Aorta (tissue), 5 donors: ENCODE measurements around the gene IGSF3. TPM values are rescaled to one million over a fixed set of nuclear protein-coding genes. Genes with fewer than 3 reads are reported as not detected.
A peak's percentile ranks its signal among the peaks of the same experiment; 100 is the strongest.

Experiments used
- ATAC-seq: fragments of 200-7000 bp; cut with Tn5 transposase; one replicate; pipeline ENCODE4 v1.9.1; 2022; ENCODE audit warnings: moderate library complexity; ENCODE audit not compliant: low FRiP score
- DNase-seq, 2 donors: peaks; one replicate each; pipeline ENCODE4 v3.0.0-alpha.2; 2020
- H3K27ac ChIP-seq, 2 donors: one replicate each; pipeline ENCODE4 v1.5.1; 2013; ENCODE audit warnings: low read length in 2 of 2, mild to moderate bottlenecking in 2 of 2, moderate library complexity in 2 of 2, control low read depth in 1 of 2, inconsistent platforms in 1 of 2, low read depth in 1 of 2
- H3K27me3 ChIP-seq, 2 donors: one replicate each; pipeline ENCODE4 v1.6.1; 2013; ENCODE audit warnings: control low read depth in 1 of 2, low read length in 1 of 2, mild to moderate bottlenecking in 1 of 2, moderate library complexity in 1 of 2; ENCODE audit not compliant: insufficient read depth in 2 of 2, control insufficient read depth in 1 of 2
- H3K36me3 ChIP-seq, 2 donors: one replicate each; pipeline ENCODE4 v1.6.1; 2013; ENCODE audit warnings: control low read depth in 1 of 2, low read length in 1 of 2, mild to moderate bottlenecking in 1 of 2; ENCODE audit not compliant: insufficient read depth in 2 of 2, control insufficient read depth in 1 of 2
- H3K4me1 ChIP-seq, 2 donors: one replicate each; pipeline ENCODE4 v1.6.1; 2013; ENCODE audit warnings: low read length in 2 of 2, control low read depth in 1 of 2, mild to moderate bottlenecking in 1 of 2, moderate library complexity in 1 of 2; ENCODE audit not compliant: insufficient read depth in 2 of 2, control insufficient read depth in 1 of 2
- H3K4me3 ChIP-seq, 2 donors: one replicate each; pipeline ENCODE4 v1.5.1; 2013; ENCODE audit warnings: low read length in 2 of 2, control low read depth in 1 of 2, mild to moderate bottlenecking in 1 of 2
- H3K9me3 ChIP-seq: one replicate; pipeline ENCODE4 v1.6.1; 2013; ENCODE audit warnings: mild to moderate bottlenecking, low read length; ENCODE audit not compliant: control insufficient read depth
- WGBS, 2 donors: extraction: QIAGEN DNeasy Blood & Tissue Kit; methylation state at CpG; one replicate each; pipeline ENCODE4 v1.1.7; 2013; 5-methylcytosine and 5-hydroxymethylcytosine counted together
- intact Hi-C, 2 donors: fragments of 100-400 bp; cut with DNase I; formaldehyde crosslinking; loops; one replicate each; pipeline versions ENCODE4 v1.14.2 to v1.15.0; 2022
- polyA plus RNA-seq, 2 donors: library from polyadenylated mRNA; stranded (reverse); fragments of 200-250 nt; gene quantifications; one replicate each; pipeline ENCODE4 v1.2.3, GENCODE V29; 2013
- total RNA-seq, 2 donors: library from RNA; stranded (reverse); fragmentation: NEBNext Ultra II Directional; extraction: Animal tissue kit (Norgen Biotek cat#: 25700); gene quantifications; one replicate each; pipeline ENCODE4 v1.2.1, GENCODE V29; 2021
- donor health status: healthy with polysubstance abuse.
- donor health status: Bipolar disorder and iron deficiency.
- donor health status: DM: no; HTN: no; CAD: no.
- donor health status: DM: no; HTN: no; CAD: no.
- donor health status: DM: yes; HTN: yes; CAD: no.

Gene IGSF3
- total and polyA plus RNA-seq, 4 donors: 0.18 to 5.9 (median 0.93) TPM

DNA sequence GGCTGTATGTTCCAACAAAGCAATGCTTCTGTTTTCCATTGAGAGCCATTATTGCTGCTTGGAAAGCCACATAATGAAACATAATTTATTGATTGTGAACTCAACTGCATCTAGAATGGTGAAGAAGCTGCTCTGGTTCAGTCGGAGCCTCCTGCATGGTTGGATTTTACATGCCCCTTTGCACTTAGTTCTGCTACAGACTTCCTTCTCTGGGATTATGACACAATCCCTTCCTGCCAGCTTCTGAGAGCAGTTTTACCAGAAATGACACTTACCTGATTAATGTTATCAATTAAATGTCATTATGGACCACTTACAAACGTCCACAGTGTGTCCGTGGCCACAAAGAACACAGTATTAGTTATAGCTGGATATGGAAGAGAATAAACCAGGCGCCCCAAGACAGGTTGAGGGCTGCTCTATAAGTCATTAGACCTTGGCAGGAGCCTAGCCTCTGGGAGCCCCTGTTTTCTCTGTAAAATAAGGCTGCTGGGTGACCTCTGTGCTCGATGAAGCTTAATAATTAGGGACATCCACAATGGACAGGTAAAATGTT is 89.7 kb downstream of the IGSF3 start:
- Histone ChIP-seq H3K9me3 (no peaks in the 10 kb centered on the region), H3K36me3 (no peaks in the 10 kb centered on the region), H3K4me3 (no peak overlapping the region), H3K27ac (no peak overlapping the region), H3K4me1 (no peaks in the 10 kb centered on the region), H3K27me3 (no peaks in the 10 kb centered on the region)
- no peak for DNase-seq
- ATAC-seq: no peak
- WGBS, 2 donors: 93 to 96% methylated on average over 5 of the region's 5 CpGs
- intact Hi-C loops: loop anchor here in 1 of 2 donors (10.0 kb wide), 1 partner anchor 547 kb away; the partner anchor contains the start of gene TRIM45

DNA sequence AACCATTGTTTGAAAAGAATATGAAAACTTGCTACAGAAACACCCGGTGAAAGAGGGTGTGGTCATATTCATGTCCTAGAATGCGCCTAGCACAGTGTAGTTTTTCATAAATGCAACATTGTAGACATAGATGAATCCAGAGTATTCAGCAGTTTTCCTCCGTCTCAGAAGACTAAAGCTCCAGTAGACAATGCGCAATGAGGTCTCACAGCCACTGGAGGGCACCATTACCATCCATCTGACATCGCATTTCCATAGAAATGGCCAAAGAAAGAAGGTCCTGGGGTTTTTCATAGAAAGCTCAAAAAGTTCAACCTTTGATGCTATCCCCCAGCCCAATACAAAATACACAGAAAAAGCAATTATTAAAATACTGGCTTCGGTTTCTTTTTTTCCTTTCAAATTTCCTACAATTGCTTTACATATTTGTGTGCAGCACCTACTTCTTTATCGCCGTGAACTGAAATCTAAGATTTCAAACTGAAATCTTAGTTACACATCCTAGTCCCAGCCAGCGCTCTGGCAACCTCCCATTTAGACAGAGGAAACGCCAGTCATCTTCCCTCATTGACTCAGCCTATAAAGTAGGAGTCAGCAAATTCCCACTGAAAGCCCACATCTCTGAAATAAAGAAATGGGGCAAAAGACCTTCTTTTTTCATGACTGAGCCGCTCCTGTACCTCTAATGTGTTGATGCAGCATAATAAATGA is 92.8 kb downstream of the IGSF3 start:
- Histone ChIP-seq H3K36me3 (no peaks in the 10 kb centered on the region), H3K4me3 (no peak overlapping the region), H3K27me3 (no peaks in the 10 kb centered on the region), H3K27ac (no peak overlapping the region), H3K9me3 (no peaks in the 10 kb centered on the region), H3K4me1 (no peaks in the 10 kb centered on the region)
- peak in 1 of 2 donors; percentile 71 for DNase-seq
- intact Hi-C loops: loop anchor here (5.0 to 10.0 kb wide), 5 partner anchors 52 to 550 kb away; partner anchors contain the start of genes ATP1A1 (in 1 of the 2), TRIM45 (in 1 of the 2) and TTF2 (in 1 of the 2)
- peak; percentile 55 for ATAC-seq
- 8% methylated on average over 11 of the region's 11 CpGs for WGBS, 2 donors

- intact Hi-C loops: loop anchor here (2.0 to 10.0 kb wide), 6 partner anchors 23 to 551 kb away; partner anchors contain the start of genes ATP1A1 (in 1 of the 2), TRIM45 (in 1 of the 2) and TTF2 (in 1 of the 2)
- Histone ChIP-seq H3K27me3 (no peaks in the 10 kb centered on the region), H3K9me3 (no peaks in the 10 kb centered on the region), H3K4me1 (no peaks in the 10 kb centered on the region), H3K27ac (no peak overlapping the region), H3K36me3 (no peaks in the 10 kb centered on the region), H3K4me3 (no peak overlapping the region)
- ATAC-seq (no peak), DNase-seq (no peak)
- 75 to 78% methylated on average over 7 of the region's 7 CpGs for WGBS, 2 donors
These were observed 94.0 kb downstream of the IGSF3 start for GRCh38 chr1:116573431-116574095.

GRCh38 chr1:116572771-116573430 is 94.6 kb downstream of the IGSF3 start:
- H3K4me3 ChIP-seq: no peak overlapping the region
- H3K4me1 ChIP-seq: no peaks in the 10 kb centered on the region
- WGBS, 2 donors: 59 to 75% methylated on average over 4 of the region's 4 CpGs
- no peak overlapping the region for H3K27ac ChIP-seq
- DNase-seq: no peak
- no peaks in the 10 kb centered on the region for H3K27me3 ChIP-seq
- ATAC-seq: no peak
- intact Hi-C loops: loop anchor here (2.0 to 10.0 kb wide), 6 partner anchors 24 to 552 kb away; partner anchors contain the start of genes ATP1A1 (in 1 of the 2), TRIM45 (in 1 of the 2) and TTF2 (in 1 of the 2)
- H3K36me3 ChIP-seq: no peaks in the 10 kb centered on the region
- H3K9me3 ChIP-seq: no peaks in the 10 kb centered on the region

- DNase-seq (no peak), ATAC-seq (no peak)
- 93 to 94% methylated on average over 2 of the region's 2 CpGs for WGBS, 2 donors
- no peaks in the 10 kb centered on the region for H3K27me3 ChIP-seq
- no peaks in the 10 kb centered on the region for H3K36me3 ChIP-seq
- no peaks in the 10 kb centered on the region for H3K4me1 ChIP-seq
- intact Hi-C loops: loop anchor here (2.0 to 10.0 kb wide), 6 partner anchors 25 to 553 kb away; partner anchors contain the start of genes ATP1A1 (in 1 of the 2), TRIM45 (in 1 of the 2) and TTF2 (in 1 of the 2)
- H3K9me3 ChIP-seq: no peaks in the 10 kb centered on the region
- H3K27ac ChIP-seq: no peak overlapping the region
- H3K4me3 ChIP-seq: no peak overlapping the region
These were observed 95.4 kb downstream of the IGSF3 start for GRCh38 chr1:116572099-116572498.

DNA sequence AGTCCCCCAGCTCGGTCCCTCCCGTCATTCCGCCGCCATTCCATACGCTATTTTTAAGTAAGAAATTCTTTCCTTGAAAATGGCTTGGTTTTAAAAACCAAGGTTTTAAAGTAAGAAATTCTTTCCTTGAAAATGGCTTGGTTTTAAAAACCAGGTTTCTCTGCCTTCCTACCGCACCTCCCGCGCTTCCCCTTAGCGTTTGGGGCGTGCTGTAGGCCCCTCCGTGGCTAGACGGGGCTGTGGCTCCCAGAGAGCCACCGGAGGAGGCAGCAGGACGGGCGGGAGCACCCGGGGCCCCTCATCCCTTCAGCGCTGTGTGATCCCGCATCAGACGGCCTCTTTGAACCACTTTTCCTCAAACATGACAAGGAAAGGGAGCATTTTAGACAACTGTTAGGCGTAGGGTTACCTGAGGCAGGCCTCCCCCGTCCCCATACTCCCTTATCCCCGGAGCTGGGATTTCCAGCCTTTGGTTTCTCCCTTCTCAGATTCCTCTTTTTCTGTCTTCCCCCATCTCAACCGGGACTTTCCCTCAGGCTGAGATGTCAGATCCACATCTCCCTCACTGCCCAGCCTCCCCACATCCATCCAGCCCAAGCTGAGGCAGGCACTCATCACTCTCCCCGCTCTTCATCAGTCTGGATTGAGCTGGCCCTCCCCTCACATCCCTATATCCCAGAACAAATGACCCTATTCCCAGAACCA is 96.2 kb downstream of the IGSF3 start:
- Histone ChIP-seq H3K36me3 (no peaks in the 10 kb centered on the region), H3K27me3 (no peaks in the 10 kb centered on the region), H3K27ac (peak overlapping the region; percentile 73 to 92), H3K4me1 (no peaks in the 10 kb centered on the region), H3K4me3 (peak overlapping the region; percentile 29 to 47), H3K9me3 (no peaks in the 10 kb centered on the region)
- DNase-seq: no peak
- WGBS, 2 donors: 10 to 12% methylated on average over 24 of the region's 24 CpGs
- no peak for ATAC-seq
- intact Hi-C loops: loop anchor here (5.0 to 10.0 kb wide), 5 partner anchors 49 to 553 kb away; partner anchors contain the start of genes ATP1A1 (in 1 of the 2), TRIM45 (in 1 of the 2) and TTF2 (in 1 of the 2)

- Histone ChIP-seq H3K27ac (peak within 1 kb of the TSS; percentile 73 to 92), H3K4me1 (no peaks in the 10 kb centered on the region), H3K36me3 (no peaks in the 10 kb centered on the region), H3K9me3 (no peaks in the 10 kb centered on the region), H3K4me3 (peak within 1 kb of the TSS; percentile 47 to 72), H3K27me3 (no peaks in the 10 kb centered on the region)
- DNase-seq (peak; percentile 96 to 97), ATAC-seq (peak; percentile 94)
- intact Hi-C loops: loop anchor here (5.0 to 10.0 kb wide), 5 partner anchors 48 to 554 kb away; partner anchors contain the start of genes ATP1A1 (in 1 of the 2), TRIM45 (in 1 of the 2) and TTF2 (in 1 of the 2)
- 1% methylated on average over 73 to 90 of the region's 90 CpGs for WGBS, 2 donors
These were observed 96.9 kb downstream of the IGSF3 start, which contains the start of gene CD58 for GRCh38 chr1:116570358-116571214. TSS of gene CD58 (minus strand) at chr1:116571026. CDS start at chr1:116570972, 54 bp downstream.
